Duodenal mucosa (tissue), 2 donors: ENCODE results near the gene ATOH7.
"Not testable (repeated sequence)": the region's sequence is repeated elsewhere in the genome, so short reads cannot be mapped to it uniquely, and the experiment has no call there.

Experiments used
- H3K27ac ChIP-seq: one replicate; pipeline ENCODE4 v1.7.0; 2013; ENCODE audit warnings: low read depth, low read length
- H3K27me3 ChIP-seq, 2 donors: one replicate each; pipeline ENCODE4 v1.7.0; 2013; ENCODE audit warnings: low read length in 2 of 2, control low read depth in 1 of 2; ENCODE audit not compliant: insufficient read depth in 2 of 2, control insufficient read depth in 1 of 2
- H3K36me3 ChIP-seq, 2 donors: one replicate each; pipeline ENCODE4 v1.7.0; 2013; ENCODE audit warnings: low read length in 2 of 2, control low read depth in 1 of 2; ENCODE audit not compliant: insufficient read depth in 2 of 2, control insufficient read depth in 1 of 2
- H3K4me1 ChIP-seq, 2 donors: one replicate each; pipeline ENCODE4 v1.7.0; 2013; ENCODE audit warnings: low read length in 2 of 2, control low read depth in 1 of 2; ENCODE audit not compliant: insufficient read depth in 2 of 2, control insufficient read depth in 1 of 2
- H3K4me3 ChIP-seq, 2 donors: one replicate each; pipeline ENCODE4 v1.7.0; 2013; ENCODE audit warnings: low read length in 2 of 2, low read depth in 1 of 2
- H3K9ac ChIP-seq, 2 donors: one replicate each; pipeline ENCODE4 v1.7.0; 2013; ENCODE audit warnings: low read length in 2 of 2, low read depth in 1 of 2
- H3K9me3 ChIP-seq, 2 donors: one replicate each; pipeline ENCODE4 v1.7.0; 2013; ENCODE audit warnings: low read length in 2 of 2, control low read depth in 1 of 2; ENCODE audit not compliant: control insufficient read depth in 1 of 2

The ATOH7 gene

GRCh38 chr10:68261132-68261856 lies 29.4 kb upstream of the ATOH7 start:
- H3K4me1 ChIP-seq, result no peaks in the 10 kb centered on the region
- H3K36me3 ChIP-seq, result peaks cover 0 to 12% of the 10 kb centered on the region in 2 donors
- H3K9me3 ChIP-seq, result peaks cover 0 to 5% of the 10 kb centered on the region in 2 donors
- H3K27me3 ChIP-seq, result no peaks in the 10 kb centered on the region
- H3K27ac ChIP-seq, result no peak overlapping the region
- H3K9ac ChIP-seq, result no peak overlapping the region
- H3K4me3 ChIP-seq, result no peak overlapping the region

GRCh38 chr10:68253346-68253745 lies 21.4 kb upstream of the ATOH7 start:
- Histone ChIP-seq H3K27ac (no peak overlapping the region), H3K36me3 (no peaks in the 10 kb centered on the region), H3K4me3 (no peak overlapping the region), H3K27me3 (no peaks in the 10 kb centered on the region), H3K9ac (no peak overlapping the region), H3K4me1 (no peaks in the 10 kb centered on the region), H3K9me3 (no peaks in the 10 kb centered on the region)

- H3K27ac ChIP-seq, result no peak overlapping the region
- H3K9me3 ChIP-seq, result no peaks in the 10 kb centered on the region
- no peak overlapping the region for H3K9ac ChIP-seq
- H3K36me3 ChIP-seq, result no peaks in the 10 kb centered on the region
- no peaks in the 10 kb centered on the region for H3K27me3 ChIP-seq
- H3K4me3 ChIP-seq, result no peak overlapping the region
- no peaks in the 10 kb centered on the region for H3K4me1 ChIP-seq
Observed at GRCh38 chr10:68251625-68252495, 19.9 kb upstream of the ATOH7 start.

- Histone ChIP-seq H3K4me3 (no peak overlapping the region), H3K27me3 (no peaks in the 10 kb centered on the region), H3K27ac (no peak overlapping the region), H3K4me1 (no peaks in the 10 kb centered on the region), H3K9me3 (no peaks in the 10 kb centered on the region), H3K9ac (no peak overlapping the region), H3K36me3 (no peaks in the 10 kb centered on the region)
Observed at GRCh38 chr10:68251151-68251550, 19.2 kb upstream of the ATOH7 start.

- no peaks in the 10 kb centered on the region for H3K27me3 ChIP-seq
- no peaks in the 10 kb centered on the region for H3K36me3 ChIP-seq
- no peak overlapping the region for H3K27ac ChIP-seq
- H3K9ac ChIP-seq, result no peak overlapping the region
- H3K4me1 ChIP-seq, result no peaks in the 10 kb centered on the region
- H3K4me3 ChIP-seq, result no peak overlapping the region
- no peaks in the 10 kb centered on the region for H3K9me3 ChIP-seq
Observed at GRCh38 chr10:68249297-68249696, 17.4 kb upstream of the ATOH7 start.

GRCh38 chr10:68247931-68248330 lies 16.0 kb upstream of the ATOH7 start:
- no peak overlapping the region for H3K4me3 ChIP-seq
- no peak overlapping the region for H3K9ac ChIP-seq
- no peaks in the 10 kb centered on the region for H3K36me3 ChIP-seq
- no peaks in the 10 kb centered on the region for H3K9me3 ChIP-seq
- H3K27ac ChIP-seq, result no peak overlapping the region
- H3K27me3 ChIP-seq, result no peaks in the 10 kb centered on the region
- H3K4me1 ChIP-seq, result no peaks in the 10 kb centered on the region

GRCh38 chr10:68246397-68246796 lies 14.5 kb upstream of the ATOH7 start:
- not testable (repeated sequence) for H3K27me3 ChIP-seq, H3K9me3 ChIP-seq, H3K27ac ChIP-seq, H3K9ac ChIP-seq, H3K4me1 ChIP-seq, H3K36me3 ChIP-seq, H3K4me3 ChIP-seq

- Histone ChIP-seq H3K27me3 (no peaks in the 10 kb centered on the region), H3K4me1 (no peaks in the 10 kb centered on the region), H3K4me3 (no peak overlapping the region)
Observed at GRCh38 chr10:68242051-68242450, 10.1 kb upstream of the ATOH7 start.

GRCh38 chr10:68239596-68240150 lies 7.8 kb upstream of the ATOH7 start:
- Histone ChIP-seq H3K9ac (no peak overlapping the region), H3K4me1 (no peaks in the 10 kb centered on the region), H3K9me3 (no peaks in the 10 kb centered on the region), H3K4me3 (no peak overlapping the region), H3K27me3 (no peaks in the 10 kb centered on the region), H3K27ac (no peak overlapping the region), H3K36me3 (no peaks in the 10 kb centered on the region)

More at GRCh38 chr10:68242051-68242450, 10.1 kb upstream of the ATOH7 start:
- Histone ChIP-seq H3K9ac (no peak overlapping the region), H3K36me3 (no peaks in the 10 kb centered on the region), H3K27ac (no peak overlapping the region), H3K9me3 (no peaks in the 10 kb centered on the region)

- H3K27ac ChIP-seq, result no peak overlapping the region
- no peaks in the 10 kb centered on the region for H3K36me3 ChIP-seq
- H3K4me1 ChIP-seq, result no peaks in the 10 kb centered on the region
- H3K4me3 ChIP-seq, result no peak overlapping the region
- H3K9me3 ChIP-seq, result no peaks in the 10 kb centered on the region
- no peaks in the 10 kb centered on the region for H3K27me3 ChIP-seq
- no peak overlapping the region for H3K9ac ChIP-seq
Observed at GRCh38 chr10:68239069-68239468, 7.2 kb upstream of the ATOH7 start.
